Activated CD4-positive, alpha-beta T cell treated with anti-CD3 and anti-CD28 coated beads, Interleukin-2, amount 10 ng/mL, durations not matched to agents 7 days and 5 days (primary cell): ENCODE results near the gene ITPR1. TPM values are rescaled to one million over a fixed set of nuclear protein-coding genes. Genes with fewer than 3 reads are reported as not detected.

Experiments used
- CTCF ChIA-PET: fragments of 350-600 bp; sonication (Branson Sonifier 250); formaldehyde crosslinking; loops from one replicate; lab custom pipeline; 2021; ENCODE audit warnings: antibody characterized with exemption; lab: Charles Lee
- POLR2A ChIA-PET: fragments of 350-600 bp; sonication (Branson Sonifier 250); formaldehyde crosslinking; loops from one replicate; lab custom pipeline; 2021; ENCODE audit warnings: antibody characterized with exemption; lab: Charles Lee
- DNase-seq: peaks from one replicate; pipeline ENCODE4 v3.0.0-alpha.2; 2020
- H3K27ac Mint-ChIP-seq: one replicate; pipeline ENCODE4 v1.8.0; 2021; ENCODE audit warnings: mild to moderate bottlenecking, moderate library complexity, mixed read lengths
- H3K27me3 Mint-ChIP-seq: one replicate; pipeline ENCODE4 v1.8.0; 2021; ENCODE audit warnings: mixed read lengths
- H3K36me3 Mint-ChIP-seq: one replicate; pipeline ENCODE4 v1.8.0; 2021; ENCODE audit warnings: low read depth, mixed read lengths
- H3K4me1 Mint-ChIP-seq: one replicate; pipeline ENCODE4 v1.8.0; 2021; ENCODE audit warnings: mixed read lengths
- H3K4me3 Mint-ChIP-seq: one replicate; pipeline ENCODE4 v1.8.0; 2021; ENCODE audit warnings: mild to moderate bottlenecking, moderate library complexity, mixed read lengths
- H3K9me3 Mint-ChIP-seq: one replicate; pipeline ENCODE4 v1.8.0; 2021; ENCODE audit warnings: mixed read lengths
- total RNA-seq, 2 experiments: library from RNA; stranded (reverse); gene quantifications; one replicate each; pipeline ENCODE4 v1.2.3, GENCODE V29; 2021

ITPR1 gene
- total RNA-seq, 2 experiments from 2014 or later, result 42.3 to 44.7 TPM

DNA sequence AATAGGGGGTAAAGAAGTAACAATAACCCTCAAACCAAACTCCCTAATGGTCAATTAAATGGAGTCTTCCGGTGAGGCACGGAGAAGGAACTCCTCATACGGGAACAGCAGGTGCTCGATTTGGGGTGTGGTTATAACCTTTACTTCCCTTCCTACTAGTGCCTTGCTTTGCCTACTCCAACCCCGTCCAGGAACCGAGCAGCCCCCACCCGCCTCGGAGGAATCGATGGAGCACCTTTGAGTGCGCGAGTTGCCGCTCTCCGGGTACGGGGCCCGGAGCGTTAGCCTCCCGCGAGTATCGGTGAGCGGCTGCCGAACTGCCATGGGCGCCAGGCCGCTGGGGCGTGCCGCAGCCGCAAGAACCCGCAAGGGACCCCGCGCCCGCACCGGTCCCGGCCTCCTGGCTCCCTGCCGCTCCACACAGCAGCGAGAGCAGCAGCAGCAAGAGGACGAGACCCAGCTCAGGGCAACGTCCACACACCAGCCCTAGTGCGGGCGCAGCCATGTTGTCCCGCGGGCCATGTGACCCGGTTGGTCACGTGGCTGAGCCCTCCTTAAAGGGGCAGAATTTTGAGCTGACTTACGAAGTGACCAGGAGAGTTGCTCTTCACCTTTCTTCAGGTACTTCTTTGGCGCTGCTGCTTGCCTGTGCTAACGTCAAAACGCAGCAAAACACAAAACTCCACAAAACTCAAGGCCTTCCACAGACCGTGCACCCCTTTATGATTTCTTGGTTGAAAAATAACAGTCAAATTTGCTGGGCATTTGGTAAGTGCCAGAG lies 26.2 kb upstream of the ITPR1 start, which contains the start of gene SUMF1:
TSS of gene SUMF1 (minus strand) at position 529 of the 781 bp plus-strand sequence. CDS start at position 505, 24 bp downstream.
- H3K36me3 Mint-ChIP-seq, result no peaks in the 10 kb centered on the region
- ChIA-PET CTCF (interaction anchor here (0.6 to 1.5 kb wide), 4 partner anchors 9 to 41 kb away, joined by 3 read pairs; partner anchors contain the start of gene ITPR1), POLR2A (interaction anchor here (0.6 to 1.1 kb wide), 3 partner anchors 26 to 159 kb away, joined by 3 read pairs; partner anchors contain the start of gene ITPR1)
- H3K9me3 Mint-ChIP-seq, result no peaks in the 10 kb centered on the region
- H3K4me3 Mint-ChIP-seq, result peak within 1 kb of the TSS; percentile 91
- peak within 1 kb of the TSS; percentile 96 for H3K27ac Mint-ChIP-seq
- peaks cover 28% of the 10 kb centered on the region for H3K4me1 Mint-ChIP-seq
- DNase-seq, result peak; percentile 82
- no peaks in the 10 kb centered on the region for H3K27me3 Mint-ChIP-seq

GRCh38 chr3:4467522-4467867 lies 25.7 kb upstream of the ITPR1 start:
- ChIA-PET POLR2A (interaction anchor here (0.6 to 1.1 kb wide), 3 partner anchors 25 to 160 kb away, joined by 3 read pairs; partner anchors contain the start of gene ITPR1), CTCF (interaction anchor here (0.6 to 1.5 kb wide), 6 partner anchors 9 to 852 kb away, joined by 3 to 5 read pairs (median 3); partner anchors contain the start of gene ITPR1)
- Mint-ChIP-seq H3K9me3 (no peaks in the 10 kb centered on the region), H3K4me3 (peak overlapping the region; percentile 91), H3K27me3 (no peaks in the 10 kb centered on the region), H3K27ac (peak overlapping the region; percentile 96), H3K4me1 (peaks cover 28% of the 10 kb centered on the region), H3K36me3 (no peaks in the 10 kb centered on the region)
- no peak for DNase-seq

DNA sequence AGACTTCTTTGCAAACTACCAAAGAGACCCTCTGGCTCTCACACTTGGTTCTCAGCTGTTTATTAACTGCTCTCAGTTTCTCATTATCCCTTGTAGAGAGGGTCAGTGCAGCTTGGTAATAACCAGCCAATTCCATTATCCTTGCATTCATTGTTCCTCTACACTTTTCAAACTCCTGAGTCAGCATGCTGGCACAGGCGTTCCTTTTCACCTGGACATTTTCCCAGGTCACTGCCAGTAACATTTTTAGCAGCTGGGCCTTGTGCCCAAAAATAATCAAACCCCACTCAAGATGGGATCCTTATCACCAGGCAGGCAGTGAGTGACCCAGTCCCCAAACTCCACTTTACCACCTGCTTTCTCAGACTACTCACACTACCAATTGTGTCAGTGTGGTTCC lies 21.2 kb upstream of the ITPR1 start:
- Mint-ChIP-seq H3K36me3 (no peaks in the 10 kb centered on the region), H3K9me3 (no peaks in the 10 kb centered on the region), H3K27ac (no peak overlapping the region), H3K4me3 (no peak overlapping the region), H3K27me3 (peaks cover 12% of the 10 kb centered on the region), H3K4me1 (peaks cover 19% of the 10 kb centered on the region)
- no peak for DNase-seq
- POLR2A ChIA-PET, result no interaction called here
- CTCF ChIA-PET, result interaction anchor here (0.6 to 1.1 kb wide), 4 partner anchors 17 to 162 kb away, joined by 3 read pairs; no protein-coding TSS in a partner anchor

DNA sequence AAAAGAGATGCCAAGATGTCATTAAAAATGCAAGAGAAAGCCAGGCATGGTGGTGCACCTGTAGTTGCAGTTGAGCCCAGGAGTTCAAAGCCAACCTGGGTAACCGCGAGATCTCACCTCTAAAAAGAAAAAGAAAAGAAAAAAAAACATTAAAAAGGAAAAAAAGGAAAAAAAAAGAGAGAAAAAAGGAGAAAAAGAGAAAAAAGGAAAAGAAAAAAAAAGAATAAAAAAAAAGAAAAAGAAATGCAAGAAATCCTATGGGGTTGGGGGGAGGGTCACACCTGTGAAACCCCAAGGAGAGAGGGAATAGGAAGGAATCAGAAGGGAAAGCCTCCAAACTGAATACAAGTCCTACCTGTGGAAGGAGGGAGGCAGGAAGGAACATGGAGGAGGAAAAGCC lies 20.8 kb upstream of the ITPR1 start:
- POLR2A ChIA-PET, result no interaction called here
- Mint-ChIP-seq H3K27ac (no peak overlapping the region), H3K27me3 (peaks cover 12% of the 10 kb centered on the region), H3K36me3 (no peaks in the 10 kb centered on the region), H3K4me1 (peaks cover 16% of the 10 kb centered on the region), H3K4me3 (no peak overlapping the region), H3K9me3 (no peaks in the 10 kb centered on the region)
- no peak for DNase-seq
- CTCF ChIA-PET, result interaction anchor here (0.8 kb wide), 1 partner anchor 28 kb away, joined by 3 read pairs; no protein-coding TSS in a partner anchor

- Mint-ChIP-seq H3K36me3 (no peaks in the 10 kb centered on the region), H3K27ac (no peak overlapping the region), H3K4me1 (peaks cover 11% of the 10 kb centered on the region), H3K9me3 (no peaks in the 10 kb centered on the region), H3K27me3 (peaks cover 12% of the 10 kb centered on the region), H3K4me3 (no peak overlapping the region)
- ChIA-PET CTCF (interaction anchor here (0.6 kb wide), 1 partner anchor 690 kb away, joined by 3 read pairs; no protein-coding TSS in a partner anchor), POLR2A (no interaction called here)
- DNase-seq, result no peak
Observed at GRCh38 chr3:4472766-4473165, 20.4 kb upstream of the ITPR1 start.

DNA sequence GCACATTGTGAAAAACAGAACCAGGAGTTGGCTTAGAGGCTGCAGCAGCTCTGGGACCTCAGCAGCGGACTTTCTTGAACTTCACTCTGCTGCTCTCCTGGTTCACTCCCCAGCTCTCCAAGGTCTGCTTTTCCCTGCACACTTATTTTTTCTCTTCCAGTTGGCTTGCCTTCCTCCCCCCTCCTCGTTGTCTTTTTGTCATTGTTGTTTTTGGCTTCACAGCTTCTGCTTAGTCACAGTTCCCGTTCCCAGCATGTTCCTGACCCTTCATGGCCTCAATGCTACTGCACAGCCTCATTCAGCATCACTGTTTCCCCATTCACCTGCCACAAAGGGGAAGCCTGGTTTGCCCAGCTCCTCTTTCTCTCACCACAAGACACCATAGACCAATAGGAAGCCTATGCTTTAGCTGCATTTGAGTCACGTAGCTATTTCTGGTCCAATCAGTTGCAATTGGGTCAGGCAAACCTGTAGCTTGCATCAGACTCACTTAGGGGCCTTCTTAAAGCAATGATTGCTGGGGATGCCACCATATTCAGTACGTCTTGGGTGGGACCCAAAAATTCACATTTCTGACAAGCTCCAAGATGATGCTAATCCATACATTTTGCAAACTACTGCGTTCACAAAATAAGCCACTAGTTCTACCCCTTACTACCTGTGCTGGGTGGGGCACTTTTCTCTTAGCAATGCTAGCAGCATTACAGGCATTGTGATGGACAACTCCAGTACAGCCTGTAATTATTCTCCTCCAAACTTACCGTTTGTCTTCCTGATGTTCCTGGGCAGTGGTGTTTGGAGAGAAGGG lies 18.3 kb upstream of the ITPR1 start:
- Mint-ChIP-seq H3K27me3 (peaks cover 17% of the 10 kb centered on the region), H3K27ac (no peak overlapping the region), H3K9me3 (no peaks in the 10 kb centered on the region), H3K4me1 (peaks cover 11% of the 10 kb centered on the region), H3K36me3 (no peaks in the 10 kb centered on the region), H3K4me3 (no peak overlapping the region)
- POLR2A ChIA-PET, result interaction anchor here (0.6 kb wide), 1 partner anchor 63 kb away, joined by 3 read pairs; no protein-coding TSS in a partner anchor
- DNase-seq, result no peak
- CTCF ChIA-PET, result interaction anchor here (1.9 to 2.0 kb wide), 2 partner anchors 12 to 18 kb away, joined by 6 to 11 read pairs; partner anchors contain the start of gene ITPR1

DNA sequence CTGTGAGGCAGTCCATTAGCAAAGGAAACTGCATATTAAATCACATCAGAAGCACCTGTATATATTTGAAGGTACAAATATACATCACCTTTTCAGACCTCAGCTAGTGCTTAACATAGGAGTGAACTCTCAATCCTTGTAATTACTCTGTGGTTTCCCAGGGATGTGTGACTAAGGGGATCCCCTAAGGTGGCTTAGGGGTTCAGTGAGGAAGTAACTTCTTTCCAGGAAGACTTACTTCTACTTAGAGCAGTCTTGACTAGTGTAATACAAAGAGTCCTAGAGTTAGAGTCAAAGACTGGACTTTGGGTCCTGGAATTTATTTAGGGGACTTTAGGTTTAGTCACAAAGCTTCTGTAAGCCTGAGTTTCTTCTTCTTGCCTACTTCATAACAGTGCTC lies 17.3 kb upstream of the ITPR1 start:
- no peak overlapping the region for H3K4me3 Mint-ChIP-seq
- peaks cover 11% of the 10 kb centered on the region for H3K4me1 Mint-ChIP-seq
- H3K27me3 Mint-ChIP-seq, result peaks cover 18% of the 10 kb centered on the region
- no peaks in the 10 kb centered on the region for H3K9me3 Mint-ChIP-seq
- ChIA-PET CTCF (interaction anchor here (1.1 to 2.0 kb wide), 3 partner anchors 8 to 17 kb away, joined by 3 to 11 read pairs (median 6); partner anchors contain the start of genes ITPR1 and SUMF1), POLR2A (no interaction called here)
- H3K27ac Mint-ChIP-seq, result no peak overlapping the region
- DNase-seq, result no peak
- H3K36me3 Mint-ChIP-seq, result no peaks in the 10 kb centered on the region

GRCh38 chr3:4476496-4476895 lies 16.7 kb upstream of the ITPR1 start:
- CTCF ChIA-PET, result interaction anchor here (1.1 kb wide), 1 partner anchor 9 kb away, joined by 3 read pairs; the partner anchor contains the start of gene SUMF1
- H3K4me1 Mint-ChIP-seq, result peaks cover 11% of the 10 kb centered on the region
- DNase-seq, result no peak
- POLR2A ChIA-PET, result no interaction called here
- H3K9me3 Mint-ChIP-seq, result no peaks in the 10 kb centered on the region
- H3K36me3 Mint-ChIP-seq, result no peaks in the 10 kb centered on the region
- H3K27ac Mint-ChIP-seq, result no peak overlapping the region
- H3K27me3 Mint-ChIP-seq, result peaks cover 20% of the 10 kb centered on the region
- H3K4me3 Mint-ChIP-seq, result no peak overlapping the region

GRCh38 chr3:4478261-4478660 lies 14.9 kb upstream of the ITPR1 start:
- H3K9me3 Mint-ChIP-seq, result no peaks in the 10 kb centered on the region
- H3K27ac Mint-ChIP-seq, result no peak overlapping the region
- POLR2A ChIA-PET, result no interaction called here
- CTCF ChIA-PET, result no interaction called here
- H3K4me1 Mint-ChIP-seq, result peaks cover 11% of the 10 kb centered on the region
- H3K27me3 Mint-ChIP-seq, result peaks cover 16% of the 10 kb centered on the region
- H3K4me3 Mint-ChIP-seq, result no peak overlapping the region
- H3K36me3 Mint-ChIP-seq, result no peaks in the 10 kb centered on the region
- no peak for DNase-seq

- ChIA-PET CTCF (interaction anchor here (1.6 to 1.8 kb wide), 3 partner anchors 17 to 141 kb away, joined by 5 to 11 read pairs (median 6); no protein-coding TSS in a partner anchor), POLR2A (no interaction called here)
- H3K27me3 Mint-ChIP-seq, result peaks cover 27% of the 10 kb centered on the region
- H3K27ac Mint-ChIP-seq, result no peak overlapping the region
- peaks cover 37% of the 10 kb centered on the region for H3K4me1 Mint-ChIP-seq
- no peaks in the 10 kb centered on the region for H3K9me3 Mint-ChIP-seq
- DNase-seq, result no peak
- H3K4me3 Mint-ChIP-seq, result peak overlapping the region; percentile 91
- peaks cover 11% of the 10 kb centered on the region for H3K36me3 Mint-ChIP-seq
Observed at GRCh38 chr3:4491855-4492207, 1.3 kb upstream of the ITPR1 start.

DNA sequence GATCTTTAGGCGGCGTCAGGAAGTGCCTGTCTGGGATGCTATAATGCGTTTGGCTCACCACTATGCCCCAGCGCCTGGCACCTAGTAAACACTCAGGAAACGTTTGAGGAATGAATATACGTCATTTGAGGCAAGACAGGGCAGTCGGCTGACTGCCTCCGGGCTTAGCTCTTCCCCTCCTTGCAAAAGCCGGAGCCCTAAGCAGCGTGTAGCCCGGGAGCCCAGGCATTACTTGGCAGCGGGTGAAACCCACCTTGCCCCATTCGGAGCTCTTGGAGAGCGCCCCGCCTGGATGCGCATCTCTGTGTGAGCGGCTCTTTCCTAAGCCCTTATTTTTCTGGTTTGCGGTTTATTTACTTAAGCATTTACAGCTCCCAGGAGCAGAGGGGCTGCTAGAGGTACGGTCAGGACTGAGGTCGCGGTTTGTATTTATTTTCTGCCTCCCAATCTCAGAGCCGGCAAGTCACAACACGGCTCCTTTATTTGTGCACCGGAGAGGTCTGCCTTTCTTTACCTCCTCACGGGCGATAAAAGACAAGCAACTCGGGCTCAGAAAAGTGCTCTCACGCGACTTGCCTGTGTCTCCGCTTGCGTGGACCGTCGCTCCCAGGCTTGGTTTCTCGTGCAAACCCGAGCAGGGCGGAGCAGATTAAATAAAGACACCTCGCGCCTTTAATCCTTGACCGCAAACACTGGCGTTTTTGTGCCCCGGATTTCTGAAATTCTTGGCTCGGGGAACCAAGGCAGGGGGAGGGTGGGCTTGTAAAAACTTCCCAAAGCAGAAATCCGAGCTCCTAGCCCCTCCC lies 737 bp upstream of the ITPR1 start:
- peaks cover 12% of the 10 kb centered on the region for H3K36me3 Mint-ChIP-seq
- H3K4me3 Mint-ChIP-seq, result peak overlapping the region; percentile 91
- H3K27ac Mint-ChIP-seq, result peak overlapping the region; percentile 93
- DNase-seq, result peak; percentile 65
- POLR2A ChIA-PET, result interaction anchor here (1.1 to 1.4 kb wide), 2 partner anchors 25 to 30 kb away, joined by 3 to 4 read pairs; partner anchors contain the start of gene SUMF1
- H3K9me3 Mint-ChIP-seq, result no peaks in the 10 kb centered on the region
- CTCF ChIA-PET, result interaction anchor here (0.5 to 2.8 kb wide), 8 partner anchors 12 to 142 kb away, joined by 3 to 17 read pairs (median 8); partner anchors contain the start of gene SUMF1
- peaks cover 39% of the 10 kb centered on the region for H3K4me1 Mint-ChIP-seq
- peaks cover 27% of the 10 kb centered on the region for H3K27me3 Mint-ChIP-seq
